Heart left ventricle (tissue), 13 donors: ENCODE data around the gene CAMTA1.

ENCODE experiments used
- CTCF ChIP-seq, 12 donors: fragments of 200-600 bp; sonication (generic) in 4 of 12; IDR thresholded peaks; one replicate each; pipeline versions ENCODE4 v1.5.0 to v1.8.0; 2018 to 2022; ENCODE audit warnings: antibody characterized with exemption in 12 of 12, mild to moderate bottlenecking in 5 of 12
- POLR2A ChIP-seq, 2 donors: fragments of 450-650 bp; IDR thresholded peaks; one replicate each; pipeline ENCODE4 v1.6.1; 2017; ENCODE audit warnings: antibody characterized with exemption in 2 of 2, mild to moderate bottlenecking in 2 of 2, moderate library complexity in 2 of 2
- donor health status: ischemic (EF 13 %, LVEDD 7.1; RV severe dilation, severe dysfunction).
- donor health status: DM: no; HTN: yes; CAD: no.
- donor health status: DM: no; HTN: no; CAD: no.
- donor health status: ischemic (EF 25% LVEDD 6.9; RV normal size, moderate dysfunction).
- donor health status: ischemic (EF 25% LVEDD 5.7; RV mildly dilated, moderate dysfunction).
- donor health status: ischemic (EF 35%, LVEDD 5.7; RV mildly dilated, moderate dysfunction).
- donor health status: nonischemic (EF 11% LVEDD 7.7; RV severe dilation, severe dysfunction).
- donor health status: DM: yes; HTN: yes; CAD: no.
- donor health status: PGD.
- donor health status: ischemic (EF 29% LVEDD 5.4; RV normal size, mild dysfunction).
- donor health status: nonischemic (EF 23%, LVEDD 6.1; RV moderate dilation, normal function).

- TF ChIP-seq CTCF (IDR thresholded peaks at IDR 0.05) (no peak), POLR2A (IDR thresholded peaks at IDR 0.05) (no peak)
Observed at GRCh38 chr1:7251454-7251800, 466.2 kb downstream of the CAMTA1 start.
